ENCODE measurements around the gene GOLGA2. TPM values are rescaled to one million over a fixed set of nuclear protein-coding genes. Genes with fewer than 3 reads are reported as not detected.

GOLGA2 gene
- total RNA-seq, 1 donor from 2014 or later, result 105 TPM

DNA sequence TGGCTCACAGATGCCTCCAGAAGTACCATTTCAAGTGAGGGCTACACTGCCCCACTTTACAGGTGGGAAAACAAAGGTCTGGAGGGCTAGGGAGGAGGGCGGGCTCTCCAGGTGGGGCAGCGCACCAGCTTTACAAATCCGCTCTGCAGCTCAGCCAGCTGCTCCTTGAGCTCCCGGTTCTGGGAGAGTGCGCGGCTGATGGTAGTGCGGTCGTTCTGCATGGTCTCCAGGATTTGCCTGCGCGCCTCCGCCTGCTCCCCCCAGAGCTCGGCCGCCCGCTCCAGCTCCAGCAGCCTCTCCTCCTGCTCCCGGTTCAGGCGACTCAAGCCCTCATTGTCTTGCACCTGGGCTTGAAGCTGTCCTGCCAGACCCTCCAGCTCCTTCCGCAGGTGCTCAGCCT lies 15.5 kb downstream of the GOLGA2 start:
- Histone ChIP-seq H3K27ac (ENCODE audit: low read depth, low read length) (no peak overlapping the region), H3K4me1 (ENCODE audit: insufficient read depth, low read length) (no peaks in the 10 kb centered on the region), H3K9me3 (ENCODE audit: insufficient read depth, low read depth, low read length) (no peaks in the 10 kb centered on the region), H4K20me1 (ENCODE audit: insufficient read depth, low read length) (peaks cover 49% of the 10 kb centered on the region), H3K27me3 (ENCODE audit: insufficient read depth, low read length) (no peaks in the 10 kb centered on the region), H3K4me2 (ENCODE audit: low read length) (no peak overlapping the region), H3K36me3 (ENCODE audit: insufficient read depth, low read length) (peaks cover 44% of the 10 kb centered on the region), H3K4me3 (ENCODE audit: insufficient read depth, low read depth, low read length) (no peak overlapping the region), H3K9ac (ENCODE audit: low read length) (no peak overlapping the region), H2AFZ (ENCODE audit: low read depth, low read length) (no peak overlapping the region), H3K79me2 (ENCODE audit: insufficient read depth, low read length) (no peaks in the 10 kb centered on the region)
- Mint-ChIP-seq H3K36me3 (ENCODE audit: low read depth, unreplicated experiment) (peaks cover 22% of the 10 kb centered on the region), H3K27me3 (ENCODE audit: low read depth, unreplicated experiment) (no peaks in the 10 kb centered on the region), H3K9me3 (ENCODE audit: unreplicated experiment) (peaks cover 2% of the 10 kb centered on the region), H3K27ac (ENCODE audit: unreplicated experiment) (no peak overlapping the region), H3K4me3 (ENCODE audit: unreplicated experiment) (no peak overlapping the region), H3K4me1 (ENCODE audit: low read depth, unreplicated experiment) (no peaks in the 10 kb centered on the region)
- FAIRE-seq (no peak), DNase-seq (ENCODE audit: low read depth) (no peak)
- TF ChIP-seq, protein P1, sequence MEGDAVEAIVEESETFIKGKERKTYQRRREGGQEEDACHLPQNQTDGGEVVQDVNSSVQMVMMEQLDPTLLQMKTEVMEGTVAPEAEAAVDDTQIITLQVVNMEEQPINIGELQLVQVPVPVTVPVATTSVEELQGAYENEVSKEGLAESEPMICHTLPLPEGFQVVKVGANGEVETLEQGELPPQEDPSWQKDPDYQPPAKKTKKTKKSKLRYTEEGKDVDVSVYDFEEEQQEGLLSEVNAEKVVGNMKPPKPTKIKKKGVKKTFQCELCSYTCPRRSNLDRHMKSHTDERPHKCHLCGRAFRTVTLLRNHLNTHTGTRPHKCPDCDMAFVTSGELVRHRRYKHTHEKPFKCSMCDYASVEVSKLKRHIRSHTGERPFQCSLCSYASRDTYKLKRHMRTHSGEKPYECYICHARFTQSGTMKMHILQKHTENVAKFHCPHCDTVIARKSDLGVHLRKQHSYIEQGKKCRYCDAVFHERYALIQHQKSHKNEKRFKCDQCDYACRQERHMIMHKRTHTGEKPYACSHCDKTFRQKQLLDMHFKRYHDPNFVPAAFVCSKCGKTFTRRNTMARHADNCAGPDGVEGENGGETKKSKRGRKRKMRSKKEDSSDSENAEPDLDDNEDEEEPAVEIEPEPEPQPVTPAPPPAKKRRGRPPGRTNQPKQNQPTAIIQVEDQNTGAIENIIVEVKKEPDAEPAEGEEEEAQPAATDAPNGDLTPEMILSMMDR (IDR thresholded peaks at IDR 0.05; ENCODE audit: insufficient read depth, low read depth, low read length), result no peak
- TF ChIP-seq EZH2 (IDR thresholded peaks at IDR 0.05; ENCODE audit: insufficient read depth, low read length), result no peak

DNA sequence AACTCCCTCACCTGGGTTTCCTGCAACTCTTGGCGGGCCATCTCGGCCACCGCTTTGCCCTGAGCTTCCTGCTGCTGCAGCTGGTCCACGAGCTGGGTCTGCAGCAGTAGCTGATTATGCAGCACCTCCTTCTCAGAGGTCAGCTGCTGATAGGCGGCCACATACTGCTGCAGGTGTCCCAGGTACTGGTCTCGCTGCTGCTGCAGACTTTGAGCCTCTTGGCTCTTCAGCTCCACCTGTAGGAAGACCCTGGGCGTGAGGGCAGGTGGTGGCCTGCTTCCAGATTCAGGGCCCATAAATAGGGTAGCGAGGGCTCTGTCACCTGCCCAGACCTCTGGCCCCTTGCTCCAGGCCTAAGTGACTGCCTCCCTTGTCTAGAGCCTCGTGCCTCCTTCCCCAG lies 16.7 kb downstream of the GOLGA2 start:
- peaks cover 39% of the 10 kb centered on the region for H3K36me3 ChIP-seq (ENCODE audit: insufficient read depth, low read length)
- H2AFZ ChIP-seq (ENCODE audit: low read depth, low read length), result no peak overlapping the region
- no peaks in the 10 kb centered on the region for H3K79me2 ChIP-seq (ENCODE audit: insufficient read depth, low read length)
- Mint-ChIP-seq H3K4me1 (ENCODE audit: low read depth, unreplicated experiment) (peaks cover 1% of the 10 kb centered on the region), H3K9me3 (ENCODE audit: unreplicated experiment) (peaks cover 2% of the 10 kb centered on the region), H3K27ac (ENCODE audit: unreplicated experiment) (no peak overlapping the region), H3K36me3 (ENCODE audit: low read depth, unreplicated experiment) (peaks cover 12% of the 10 kb centered on the region), H3K27me3 (ENCODE audit: low read depth, unreplicated experiment) (no peaks in the 10 kb centered on the region), H3K4me3 (ENCODE audit: unreplicated experiment) (peak overlapping the region; percentile 47)
- no peaks in the 10 kb centered on the region for H3K27me3 ChIP-seq (ENCODE audit: insufficient read depth, low read length)
- no peaks in the 10 kb centered on the region for H3K4me1 ChIP-seq (ENCODE audit: insufficient read depth, low read length)
- H4K20me1 ChIP-seq (ENCODE audit: insufficient read depth, low read length), result peaks cover 54% of the 10 kb centered on the region
- DNase-seq (ENCODE audit: low read depth) (no peak), FAIRE-seq (no peak)
- no peak overlapping the region for H3K27ac ChIP-seq (ENCODE audit: low read depth, low read length)
- H3K9me3 ChIP-seq (ENCODE audit: insufficient read depth, low read depth, low read length), result no peaks in the 10 kb centered on the region
- H3K4me2 ChIP-seq (ENCODE audit: low read length), result no peak overlapping the region
- TF ChIP-seq EZH2 (IDR thresholded peaks at IDR 0.05; ENCODE audit: insufficient read depth, low read length), result no peak
- TF ChIP-seq, protein P1 (IDR thresholded peaks at IDR 0.05; ENCODE audit: insufficient read depth, low read depth, low read length), result no peak
- H3K9ac ChIP-seq (ENCODE audit: low read length), result no peak overlapping the region
- H3K4me3 ChIP-seq (ENCODE audit: insufficient read depth, low read depth, low read length), result no peak overlapping the region

DNA sequence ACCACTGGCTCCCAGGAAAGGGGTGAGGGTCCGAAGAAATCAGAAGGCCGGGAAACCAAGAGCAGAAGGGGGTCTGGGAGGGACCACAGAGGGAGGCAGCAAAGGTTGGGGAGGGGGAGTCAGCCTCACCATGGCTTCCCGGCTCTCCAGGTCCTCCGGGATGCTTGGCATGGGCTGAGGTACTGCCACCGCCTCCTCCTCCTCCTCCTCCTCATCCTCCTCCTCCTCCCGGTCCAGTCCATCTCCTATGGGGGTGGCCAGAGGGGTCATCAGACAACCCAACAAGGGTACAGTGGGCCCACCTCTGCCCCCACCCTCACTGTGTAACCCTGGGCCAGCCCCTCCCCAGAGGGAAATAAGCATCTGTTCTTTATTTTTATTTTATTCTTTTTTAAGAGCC lies 17.5 kb downstream of the GOLGA2 start:
- Histone ChIP-seq H3K4me3 (ENCODE audit: insufficient read depth, low read depth, low read length) (no peak overlapping the region), H3K9me3 (ENCODE audit: insufficient read depth, low read depth, low read length) (no peaks in the 10 kb centered on the region), H2AFZ (ENCODE audit: low read depth, low read length) (no peak overlapping the region), H3K27me3 (ENCODE audit: insufficient read depth, low read length) (no peaks in the 10 kb centered on the region), H3K4me2 (ENCODE audit: low read length) (no peak overlapping the region), H3K4me1 (ENCODE audit: insufficient read depth, low read length) (no peaks in the 10 kb centered on the region), H4K20me1 (ENCODE audit: insufficient read depth, low read length) (peaks cover 56% of the 10 kb centered on the region), H3K79me2 (ENCODE audit: insufficient read depth, low read length) (no peaks in the 10 kb centered on the region), H3K36me3 (ENCODE audit: insufficient read depth, low read length) (peaks cover 39% of the 10 kb centered on the region), H3K27ac (ENCODE audit: low read depth, low read length) (no peak overlapping the region), H3K9ac (ENCODE audit: low read length) (no peak overlapping the region)
- no peaks in the 10 kb centered on the region for H3K27me3 Mint-ChIP-seq (ENCODE audit: low read depth, unreplicated experiment)
- H3K4me1 Mint-ChIP-seq (ENCODE audit: low read depth, unreplicated experiment), result peaks cover 3% of the 10 kb centered on the region
- H3K4me3 Mint-ChIP-seq (ENCODE audit: unreplicated experiment), result no peak overlapping the region
- TF ChIP-seq, protein P1 (IDR thresholded peaks at IDR 0.05; ENCODE audit: insufficient read depth, low read depth, low read length), result no peak
- no peak for TF ChIP-seq EZH2 (IDR thresholded peaks at IDR 0.05; ENCODE audit: insufficient read depth, low read length)
- FAIRE-seq, result no peak
- H3K9me3 Mint-ChIP-seq (ENCODE audit: unreplicated experiment), result peaks cover 2% of the 10 kb centered on the region
- no peak for DNase-seq (ENCODE audit: low read depth)
- no peak overlapping the region for H3K27ac Mint-ChIP-seq (ENCODE audit: unreplicated experiment)
- H3K36me3 Mint-ChIP-seq (ENCODE audit: low read depth, unreplicated experiment), result peaks cover 12% of the 10 kb centered on the region
